Liver (tissue), 9 donors: ENCODE measurements around the gene KSR2. TPM values are rescaled to one million over a fixed set of nuclear protein-coding genes. Genes with fewer than 3 reads are reported as not detected.

Experiments used
- DNase-seq: peaks from one replicate; pipeline ENCODE4 v3.0.0-alpha.2; 2017; ENCODE audit warnings: low spot score
- H3K27ac ChIP-seq, 2 donors: one replicate each; pipeline ENCODE4 v1.7.0; 2013; ENCODE audit warnings: inconsistent platforms in 2 of 2, low read length in 2 of 2, control low read depth in 1 of 2, low read depth in 1 of 2, mild to moderate bottlenecking in 1 of 2
- H3K27me3 ChIP-seq, 4 donors: one replicate each; pipeline versions ENCODE4 v1.6.1 to v1.7.0; 2013; ENCODE audit warnings: low read length in 3 of 4, inconsistent platforms in 1 of 4, mild to moderate bottlenecking in 1 of 4, moderate library complexity in 1 of 4; ENCODE audit not compliant: control insufficient read depth in 4 of 4, insufficient read depth in 4 of 4
- H3K36me3 ChIP-seq, 4 donors: one replicate each; pipeline versions ENCODE4 v1.6.1 to v1.7.0; 2013; ENCODE audit warnings: low read length in 3 of 4, mild to moderate bottlenecking in 3 of 4, low read depth in 1 of 4, moderate library complexity in 1 of 4; ENCODE audit not compliant: control insufficient read depth in 4 of 4, insufficient read depth in 3 of 4
- H3K4me1 ChIP-seq, 4 donors: one replicate each; pipeline versions ENCODE4 v1.6.1 to v1.7.0; 2013; ENCODE audit warnings: low read length in 3 of 4, mild to moderate bottlenecking in 3 of 4, moderate library complexity in 1 of 4; ENCODE audit not compliant: control insufficient read depth in 4 of 4, insufficient read depth in 4 of 4
- H3K4me3 ChIP-seq, 3 donors: one replicate each; pipeline versions ENCODE4 v1.6.1 to v1.7.0; 2013; ENCODE audit warnings: low read length in 3 of 3, control low read depth in 1 of 3, low read depth in 1 of 3, mild to moderate bottlenecking in 1 of 3
- H3K9ac ChIP-seq, 2 donors: one replicate each; pipeline ENCODE4 v1.7.0; 2013; ENCODE audit warnings: low read length in 2 of 2, mild to moderate bottlenecking in 2 of 2, moderate library complexity in 2 of 2, control low read depth in 1 of 2, low read depth in 1 of 2
- H3K9me3 ChIP-seq, 4 donors: one replicate each; pipeline versions ENCODE4 v1.6.1 to v1.7.0; 2013; ENCODE audit warnings: low read length in 3 of 4; ENCODE audit not compliant: control insufficient read depth in 4 of 4
- ATF3 ChIP-seq: IDR thresholded peaks from 2 replicates; pipeline ENCODE4 v1.6.1; 2016; ENCODE audit warnings: antibody characterized with exemption
- CTCF ChIP-seq: fragments of 150-350 bp; IDR thresholded peaks from 2 replicates; pipeline ENCODE4 v1.5.1; 2017; ENCODE audit warnings: improper control_type of control experiment, low read depth, low read length; ENCODE audit not compliant: missing input control
- EGR1 ChIP-seq, 2 donors: IDR thresholded peaks; 2 replicates each; pipeline ENCODE4 v1.6.1; 2016 to 2018; ENCODE audit warnings: antibody characterized with exemption in 2 of 2, low read depth in 2 of 2
- FOXA1 ChIP-seq: IDR thresholded peaks from 2 replicates; pipeline ENCODE4 v1.6.1; 2016; ENCODE audit warnings: antibody characterized with exemption
- GABPA ChIP-seq, 2 donors: IDR thresholded peaks in 1 of 2; conservative IDR thresholded peaks in 1 of 2; 2 replicates each; pipeline ENCODE4 v1.6.1; 2016; ENCODE audit warnings: antibody characterized with exemption in 2 of 2, mild to moderate bottlenecking in 1 of 2, moderate library complexity in 1 of 2
- HNF4A ChIP-seq, 2 donors: conservative IDR thresholded peaks; 2 replicates each; pipeline ENCODE4 v1.6.1; 2016; ENCODE audit warnings: antibody characterized with exemption in 2 of 2, mild to moderate bottlenecking in 2 of 2
- HNF4G ChIP-seq: IDR thresholded peaks from 2 replicates; pipeline ENCODE4 v1.6.1; 2016; ENCODE audit warnings: antibody characterized with exemption
- JUND ChIP-seq, 2 donors: IDR thresholded peaks; 2 replicates each; pipeline ENCODE4 v1.6.1; 2016; ENCODE audit warnings: antibody characterized with exemption in 2 of 2
- MAX ChIP-seq: IDR thresholded peaks from 2 replicates; pipeline ENCODE4 v1.6.1; 2016; ENCODE audit warnings: antibody characterized with exemption
- NR2F2 ChIP-seq: IDR thresholded peaks from 2 replicates; pipeline ENCODE4 v1.6.1; 2016; ENCODE audit warnings: antibody characterized with exemption
- RAD21 ChIP-seq, 2 donors: IDR thresholded peaks; 2 replicates each; pipeline ENCODE4 v1.6.1; 2016; ENCODE audit warnings: antibody characterized with exemption in 2 of 2, mild to moderate bottlenecking in 2 of 2
- REST ChIP-seq: IDR thresholded peaks from 2 replicates; pipeline ENCODE4 v1.6.1; 2016; ENCODE audit warnings: antibody characterized with exemption, mild to moderate bottlenecking
- RXRA ChIP-seq, 2 donors: IDR thresholded peaks; 2 replicates each; pipeline ENCODE4 v1.6.1; 2017 to 2018; ENCODE audit warnings: antibody characterized with exemption in 2 of 2, mild to moderate bottlenecking in 1 of 2
- SP1 ChIP-seq: IDR thresholded peaks from 2 replicates; pipeline ENCODE4 v1.6.1; 2018; ENCODE audit warnings: antibody characterized with exemption, mild to moderate bottlenecking
- TAF1 ChIP-seq: conservative IDR thresholded peaks from 2 replicates; pipeline ENCODE4 v1.6.1; 2016; ENCODE audit warnings: antibody characterized with exemption, mild to moderate bottlenecking
- WGBS: extraction: QIAGEN DNeasy Blood & Tissue Kit; methylation state at CpG from one replicate; pipeline ENCODE4 v1.1.7; 2013; 5-methylcytosine and 5-hydroxymethylcytosine counted together
- polyA plus RNA-seq, 2 donors: library from polyadenylated mRNA; stranded (reverse) in 1 of 2; unstranded in 1 of 2; fragments of 200-250 nt in 1 of 2; fragments of >200 nt in 1 of 2; fragmentation: Nextera tagmentation in 1 of 2; extraction: Ambion mirVana in 1 of 2; gene quantifications; one replicate each; pipeline versions ENCODE4 v1.2.1 to v1.2.3, GENCODE V29; 2013 to 2015
- total RNA-seq, 2 donors: library from RNA; depleted of rRNA; stranded (reverse); fragments of >200 nt; gene quantifications; one replicate each; pipeline ENCODE4 v1.2.3, GENCODE V29; 2014
- TF ChIP-seq, protein P1 (sequence below): IDR thresholded peaks from 2 replicates; pipeline ENCODE4 v1.6.1; 2016; ENCODE audit warnings: antibody characterized with exemption
- donor health status: healthy.
- donor health status: healthy.
- donor health status: healthy.
- donor health status: healthy.
- donor health status: healthy.

KSR2 gene
- total and polyA plus RNA-seq, 4 donors: under 0.01 to 0.02 (median under 0.01) TPM; not detected in 1

- Histone ChIP-seq H3K4me1 (no peaks in the 10 kb centered on the region), H3K27ac (no peak overlapping the region), H3K9me3 (no peaks in the 10 kb centered on the region), H3K4me3 (no peak overlapping the region), H3K27me3 (peaks cover 0 to 3% (median 0%) of the 10 kb centered on the region in 4 donors), H3K36me3 (no peaks in the 10 kb centered on the region), H3K9ac (no peak overlapping the region)
- TF ChIP-seq TAF1: no peak
- TF ChIP-seq JUND (IDR thresholded peaks at IDR 0.05): no peak
- no peak for TF ChIP-seq NR2F2
- TF ChIP-seq RAD21 (IDR thresholded peaks at IDR 0.05): no peak
- TF ChIP-seq REST: no peak
- TF ChIP-seq HNF4A (conservative IDR thresholded peaks at IDR 0.05): no peak
- no peak for TF ChIP-seq MAX
- TF ChIP-seq GABPA (IDR thresholded peaks at IDR 0.05 in 1 of 2, conservative IDR thresholded peaks at IDR 0.05 in 1 of 2): no peak
- no peak for TF ChIP-seq RXRA (IDR thresholded peaks at IDR 0.05)
- no peak for TF ChIP-seq CTCF
- no peak for TF ChIP-seq EGR1 (IDR thresholded peaks at IDR 0.05; ENCODE audit: low read depth in 2 of 2)
- TF ChIP-seq HNF4G: no peak
- DNase-seq: no peak
Measured at GRCh38 chr12:117606024-117606423, 362.8 kb downstream of the KSR2 start.

GRCh38 chr12:117603316-117604113 is 365.3 kb downstream of the KSR2 start:
- H3K9ac ChIP-seq: no peak overlapping the region
- H3K9me3 ChIP-seq: no peaks in the 10 kb centered on the region
- WGBS: 63% methylated on average over 4 of the region's 4 CpGs
- no peak overlapping the region for H3K4me3 ChIP-seq
- no peak for DNase-seq
- no peaks in the 10 kb centered on the region for H3K27me3 ChIP-seq
- H3K4me1 ChIP-seq: no peaks in the 10 kb centered on the region
- no peak overlapping the region for H3K27ac ChIP-seq
- H3K36me3 ChIP-seq: no peaks in the 10 kb centered on the region
- TF ChIP-seq FOXA1 (no peak), NR2F2 (no peak), ATF3 (no peak), TAF1 (no peak), CTCF (no peak), RXRA (IDR thresholded peaks at IDR 0.05) (no peak), SP1 (no peak), REST (no peak), MAX (no peak)
- TF ChIP-seq, protein P1, sequence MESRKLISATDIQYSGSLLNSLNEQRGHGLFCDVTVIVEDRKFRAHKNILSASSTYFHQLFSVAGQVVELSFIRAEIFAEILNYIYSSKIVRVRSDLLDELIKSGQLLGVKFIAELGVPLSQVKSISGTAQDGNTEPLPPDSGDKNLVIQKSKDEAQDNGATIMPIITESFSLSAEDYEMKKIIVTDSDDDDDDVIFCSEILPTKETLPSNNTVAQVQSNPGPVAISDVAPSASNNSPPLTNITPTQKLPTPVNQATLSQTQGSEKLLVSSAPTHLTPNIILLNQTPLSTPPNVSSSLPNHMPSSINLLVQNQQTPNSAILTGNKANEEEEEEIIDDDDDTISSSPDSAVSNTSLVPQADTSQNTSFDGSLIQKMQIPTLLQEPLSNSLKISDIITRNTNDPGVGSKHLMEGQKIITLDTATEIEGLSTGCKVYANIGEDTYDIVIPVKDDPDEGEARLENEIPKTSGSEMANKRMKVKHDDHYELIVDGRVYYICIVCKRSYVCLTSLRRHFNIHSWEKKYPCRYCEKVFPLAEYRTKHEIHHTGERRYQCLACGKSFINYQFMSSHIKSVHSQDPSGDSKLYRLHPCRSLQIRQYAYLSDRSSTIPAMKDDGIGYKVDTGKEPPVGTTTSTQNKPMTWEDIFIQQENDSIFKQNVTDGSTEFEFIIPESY: no peak
